Stimulated activated CD4-positive, alpha-beta T cell treated with anti-CD3 and anti-CD28 coated beads, Interleukin-4, amount 100 ng/mL, for 48 hours (primary cell): Measurements from ENCODE around the gene SFXN5.

Source experiments
- DNase-seq, 2 donors: peaks; one replicate each; pipeline ENCODE4 v3.0.0-alpha.2; 2020; ENCODE audit warnings: low read depth in 2 of 2

SFXN5 gene

GRCh38 chr2:72956050-72956395 is 115.5 kb downstream of the SFXN5 start:
- DNase-seq = no peak

- DNase-seq = no peak
Measured at GRCh38 chr2:72955228-72956049, 116.1 kb downstream of the SFXN5 start.

- no peak for DNase-seq
Measured at GRCh38 chr2:72954376-72955227, 116.9 kb downstream of the SFXN5 start.

GRCh38 chr2:72953976-72954375 is 117.5 kb downstream of the SFXN5 start:
- no peak for DNase-seq

GRCh38 chr2:72953528-72953927 is 118.0 kb downstream of the SFXN5 start:
- no peak for DNase-seq

GRCh38 chr2:72952961-72953360 is 118.6 kb downstream of the SFXN5 start:
- no peak for DNase-seq

GRCh38 chr2:72952110-72952823 is 119.2 kb downstream of the SFXN5 start:
- no peak for DNase-seq

- DNase-seq = no peak
Measured at GRCh38 chr2:72951303-72952095, 120.0 kb downstream of the SFXN5 start.

- DNase-seq = no peak
Measured at GRCh38 chr2:72950558-72951255, 120.8 kb downstream of the SFXN5 start.

GRCh38 chr2:72949642-72950041 is 121.9 kb downstream of the SFXN5 start:
- no peak for DNase-seq

- no peak for DNase-seq
Measured at GRCh38 chr2:72949045-72949444, 122.5 kb downstream of the SFXN5 start.

GRCh38 chr2:72947952-72948830 is 123.3 kb downstream of the SFXN5 start:
- no peak for DNase-seq

- no peak for DNase-seq
Measured at GRCh38 chr2:72946466-72946865, 125.0 kb downstream of the SFXN5 start.

- DNase-seq = no peak
Measured at GRCh38 chr2:72945450-72946019, 126.0 kb downstream of the SFXN5 start.

- no peak for DNase-seq
Measured at GRCh38 chr2:72944804-72945449, 126.6 kb downstream of the SFXN5 start.

- DNase-seq = no peak
Measured at GRCh38 chr2:72943540-72944395, 127.7 kb downstream of the SFXN5 start.

- no peak for DNase-seq
Measured at GRCh38 chr2:72942881-72943418, 128.6 kb downstream of the SFXN5 start.

GRCh38 chr2:72942293-72942692 is 129.2 kb downstream of the SFXN5 start:
- DNase-seq = no peak
